ENCODE measurements around the gene NAT16. TPM values are rescaled to one million over a fixed set of nuclear protein-coding genes. Genes with fewer than 3 reads are reported as not detected.
"Not testable (repeated sequence)": the region's sequence is repeated elsewhere in the genome, so short reads cannot be mapped to it uniquely, and the experiment has no call there.

The NAT16 gene
- total and polyA plus RNA-seq, 2 of the 4 experiments (the other 2 are of a cell fraction) = 0.05 TPM; not detected in 1

DNA sequence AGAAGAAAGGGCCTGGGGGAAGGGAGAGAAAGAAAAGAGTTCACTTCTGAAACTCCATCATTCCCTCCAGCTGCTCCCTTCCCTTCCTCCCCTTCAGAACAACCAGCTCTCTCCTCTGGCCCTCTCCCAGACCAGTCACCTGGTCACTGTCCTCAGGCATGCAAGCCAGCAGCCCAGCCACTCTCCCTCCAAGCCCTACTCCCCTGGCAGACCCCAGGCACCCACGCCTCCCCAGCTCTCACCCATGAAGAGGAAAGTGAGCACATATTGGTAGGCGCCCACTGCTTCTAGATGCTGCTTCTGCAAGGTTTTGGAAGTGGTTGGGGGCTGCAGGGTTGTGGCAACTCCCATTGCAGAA is 20.4 kb upstream of the NAT16 start:
- no TSS peak for BruUV-seq (replicated peaks)
- Histone ChIP-seq H4K5ac (ENCODE audit: low read depth, low read length) (no peak overlapping the region), H3K4me3 (ENCODE audit: insufficient read depth, low read depth, low read length) (no peak overlapping the region), H3K23ac (ENCODE audit: low read depth, low read length) (no peak overlapping the region), H3K9me1 (ENCODE audit: insufficient read depth, low read length) (no peaks in the 10 kb centered on the region), H2BK15ac (ENCODE audit: low read depth, low read length) (no peak overlapping the region), H2BK20ac (ENCODE audit: low read depth, low read length) (no peak overlapping the region), H2AK9ac (replicated peaks; ENCODE audit: low read depth, low read length, poor library complexity) (no peak overlapping the region), H2AFZ (replicated peaks; ENCODE audit: low read length, poor library complexity) (no peak overlapping the region), H4K20me1 (ENCODE audit: insufficient read depth, low read length) (no peaks in the 10 kb centered on the region), H4K91ac (ENCODE audit: insufficient read depth, low read depth, low read length) (no peak overlapping the region), H3K9me3 (ENCODE audit: control insufficient read depth, insufficient read depth, low read length) (0 out of 2 replicates have a peak, but pooled peaks cover 2% of the 10 kb centered on the region), H3K79me1 (ENCODE audit: low read depth in 1 of 2, low read length in 2 of 2) (no peaks in the 10 kb centered on the region), H3K27me3 (ENCODE audit: control insufficient read depth, insufficient read depth, low read length) (peaks cover 44% of the 10 kb centered on the region), H3K9ac (ENCODE audit: low read depth, low read length) (no peak overlapping the region), H3K14ac (replicated peaks; ENCODE audit: low read depth, low read length) (no peak overlapping the region), H3K18ac (ENCODE audit: low read depth, low read length) (no peak overlapping the region), H3K36me3 (ENCODE audit: control insufficient read depth, insufficient read depth, low read length) (no peaks in the 10 kb centered on the region), H2BK120ac (ENCODE audit: low read depth, low read length) (no peak overlapping the region), H3K4me2 (ENCODE audit: low read depth, low read length) (no peak overlapping the region), H2BK5ac (ENCODE audit: low read depth, low read length, poor library complexity, severe bottlenecking) (no peak overlapping the region), H2AK5ac (ENCODE audit: low read depth, low read length) (no peak overlapping the region), H3K27ac (ENCODE audit: insufficient read depth, low read length) (no peak overlapping the region), H3K56ac (ENCODE audit: extremely low read depth, insufficient read depth, low read length) (no peak overlapping the region), H3K4me1 (ENCODE audit: control insufficient read depth, insufficient read depth, low read length) (no peaks in the 10 kb centered on the region), H4K8ac (ENCODE audit: low read depth in 2 of 2, low read length in 2 of 2) (no peak overlapping the region), H3K4ac (ENCODE audit: low read depth, low read length) (no peak overlapping the region)
- CTCF ChIA-PET = interaction anchor here (0.6 kb wide), 1 partner anchor 14 kb away, joined by 7 read pairs; no protein-coding TSS in a partner anchor
- dilution Hi-C loops (cut with HindIII; ENCODE audit: low sequenced_read_pairs, unreplicated experiment) (no loop called here), in situ Hi-C loops (cut with MboI; ENCODE audit: low sequenced_read_pairs) (no loop called here), intact Hi-C loops (cut with micrococcal nuclease) (no loop called here)
- POLR2A ChIA-PET (ENCODE audit: unreplicated experiment) = no interaction called here
- TF ChIP-seq CHD1 (IDR thresholded peaks at IDR 0.05; ENCODE audit: low read depth, low read length) (no peak), MXI1 (IDR thresholded peaks at IDR 0.05; ENCODE audit: borderline replicate concordance, low read depth, low read length) (no peak)
- TF ChIP-seq, protein P1, sequence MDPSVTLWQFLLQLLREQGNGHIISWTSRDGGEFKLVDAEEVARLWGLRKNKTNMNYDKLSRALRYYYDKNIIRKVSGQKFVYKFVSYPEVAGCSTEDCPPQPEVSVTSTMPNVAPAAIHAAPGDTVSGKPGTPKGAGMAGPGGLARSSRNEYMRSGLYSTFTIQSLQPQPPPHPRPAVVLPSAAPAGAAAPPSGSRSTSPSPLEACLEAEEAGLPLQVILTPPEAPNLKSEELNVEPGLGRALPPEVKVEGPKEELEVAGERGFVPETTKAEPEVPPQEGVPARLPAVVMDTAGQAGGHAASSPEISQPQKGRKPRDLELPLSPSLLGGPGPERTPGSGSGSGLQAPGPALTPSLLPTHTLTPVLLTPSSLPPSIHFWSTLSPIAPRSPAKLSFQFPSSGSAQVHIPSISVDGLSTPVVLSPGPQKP (IDR thresholded peaks at IDR 0.05; ENCODE audit: borderline replicate concordance, low read depth, low read length) = no peak
- no CpG with 5 or more reads among the region's 2 CpGs for WGBS, 2 experiments (ENCODE audit: extremely low coverage in 2 of 2, insufficient read length in 1 of 2)
- DNase-seq = no peak
- ATAC-seq (ENCODE audit: low read depth) = no peak

DNA sequence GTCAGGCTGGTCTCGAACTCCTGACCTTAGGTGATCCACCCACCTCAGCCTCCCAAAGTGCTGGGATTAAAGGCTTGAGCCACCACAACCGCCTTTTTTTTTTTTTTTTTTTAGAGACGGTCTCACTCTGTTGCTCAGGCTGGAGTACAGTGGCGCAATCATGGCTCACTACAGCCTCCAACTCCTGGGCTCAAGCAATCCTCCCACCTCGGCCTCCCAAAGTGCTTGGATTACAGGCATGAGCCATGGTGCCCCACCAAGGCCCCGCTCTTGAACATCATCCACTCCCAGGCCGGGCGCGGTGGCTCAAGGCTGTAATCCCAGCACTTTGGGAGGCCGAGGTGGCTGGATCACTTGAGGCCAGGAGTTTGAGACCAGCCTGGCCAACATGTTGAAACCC is 19.4 kb upstream of the NAT16 start:
- H3K36me3 ChIP-seq (ENCODE audit: control insufficient read depth, insufficient read depth, low read length); POLR2A ChIA-PET (ENCODE audit: unreplicated experiment); H3K4me3 ChIP-seq (ENCODE audit: insufficient read depth, low read depth, low read length); H2BK5ac ChIP-seq (ENCODE audit: low read depth, low read length, poor library complexity, severe bottlenecking); H2AFZ ChIP-seq (replicated peaks; ENCODE audit: low read length, poor library complexity); in situ Hi-C loops (cut with MboI; ENCODE audit: low sequenced_read_pairs); H4K5ac ChIP-seq (ENCODE audit: low read depth, low read length); H2BK20ac ChIP-seq (ENCODE audit: low read depth, low read length); H3K14ac ChIP-seq (replicated peaks; ENCODE audit: low read depth, low read length); dilution Hi-C loops (cut with HindIII; ENCODE audit: low sequenced_read_pairs, unreplicated experiment); DNase-seq; H2AK9ac ChIP-seq (replicated peaks; ENCODE audit: low read depth, low read length, poor library complexity); H3K9me3 ChIP-seq (ENCODE audit: control insufficient read depth, insufficient read depth, low read length); H4K20me1 ChIP-seq (ENCODE audit: insufficient read depth, low read length); H3K23ac ChIP-seq (ENCODE audit: low read depth, low read length); ATAC-seq (ENCODE audit: low read depth); H3K9ac ChIP-seq (ENCODE audit: low read depth, low read length); H2BK120ac ChIP-seq (ENCODE audit: low read depth, low read length); H3K4me1 ChIP-seq (ENCODE audit: control insufficient read depth, insufficient read depth, low read length); H3K56ac ChIP-seq (ENCODE audit: extremely low read depth, insufficient read depth, low read length); H4K8ac ChIP-seq (ENCODE audit: low read depth in 2 of 2, low read length in 2 of 2); H4K91ac ChIP-seq (ENCODE audit: insufficient read depth, low read depth, low read length); H3K9me1 ChIP-seq (ENCODE audit: insufficient read depth, low read length); BruUV-seq (replicated peaks); H3K27ac ChIP-seq (ENCODE audit: insufficient read depth, low read length); H3K18ac ChIP-seq (ENCODE audit: low read depth, low read length); H2BK15ac ChIP-seq (ENCODE audit: low read depth, low read length); intact Hi-C loops (cut with micrococcal nuclease); H3K4ac ChIP-seq (ENCODE audit: low read depth, low read length); H3K79me1 ChIP-seq (ENCODE audit: low read depth in 1 of 2, low read length in 2 of 2); H3K4me2 ChIP-seq (ENCODE audit: low read depth, low read length); H2AK5ac ChIP-seq (ENCODE audit: low read depth, low read length): not testable (repeated sequence)
- peaks cover 48% of the 10 kb centered on the region for H3K27me3 ChIP-seq (ENCODE audit: control insufficient read depth, insufficient read depth, low read length)
- CTCF ChIA-PET = interaction anchor here (0.6 to 0.7 kb wide), 2 partner anchors 18 to 55 kb away, joined by 3 to 5 read pairs; partner anchors contain the start of gene PLOD3
- no CpG with 5 or more reads among the region's 10 CpGs for WGBS, 2 experiments (ENCODE audit: extremely low coverage in 2 of 2, insufficient read length in 1 of 2)
